CD4-positive, alpha-beta T cell treated with Interleukin-17A for 1 hour (primary cell): ENCODE results near the gene ITGA11.
A peak's percentile ranks its signal among the peaks of the same experiment; 100 is the strongest.

Experiments
- DNase-seq: peaks from one replicate; pipeline ENCODE4 v3.0.0-alpha.2; 2020

Gene ITGA11

DNA sequence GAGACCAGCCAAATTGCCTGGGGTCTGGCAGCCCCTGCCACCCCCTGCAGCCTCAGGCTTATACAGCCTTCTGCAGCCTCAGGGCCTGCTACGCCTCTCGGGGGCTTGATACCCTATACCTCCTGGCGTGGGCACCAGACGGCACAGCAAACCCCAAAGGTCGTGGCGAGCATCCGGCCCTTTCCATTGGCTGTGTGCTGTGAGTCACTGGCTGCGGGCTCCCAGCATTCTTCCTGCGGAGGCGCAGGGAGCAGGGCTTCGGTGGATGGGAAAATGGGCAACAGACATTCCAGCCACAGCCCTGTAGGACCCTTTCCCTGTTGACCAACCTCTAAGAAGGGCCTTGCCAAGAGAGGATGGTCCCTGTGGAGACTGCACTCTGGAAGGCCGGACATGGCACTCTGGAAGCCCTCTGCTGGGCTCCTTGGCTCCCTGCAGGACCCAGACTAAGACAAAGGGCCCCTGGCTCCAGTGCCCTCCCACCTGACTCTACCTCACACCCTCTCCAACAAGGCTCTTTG is 59.6 kb downstream of the ITGA11 start:
- DNase-seq = no peak

DNA sequence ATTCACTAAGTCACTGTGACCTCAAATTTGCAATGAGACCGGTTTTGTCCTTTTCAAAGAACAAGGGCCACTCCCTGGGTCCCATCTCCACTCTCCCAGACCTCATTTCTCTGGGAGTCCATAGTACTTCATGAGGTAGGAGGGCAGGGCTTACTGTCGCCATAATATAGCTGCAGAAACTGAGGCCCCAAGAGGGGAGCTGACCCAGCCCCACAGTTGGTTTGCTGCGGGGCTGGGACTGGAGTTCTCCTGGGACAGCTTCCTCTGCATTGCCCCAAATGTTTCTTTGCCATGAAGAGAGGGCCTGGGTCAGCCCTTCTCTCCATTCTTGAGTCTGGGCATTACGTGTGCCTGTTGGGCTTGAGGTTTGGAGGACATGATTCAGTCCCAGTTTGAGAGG is 60.1 kb downstream of the ITGA11 start:
- no peak for DNase-seq

DNA sequence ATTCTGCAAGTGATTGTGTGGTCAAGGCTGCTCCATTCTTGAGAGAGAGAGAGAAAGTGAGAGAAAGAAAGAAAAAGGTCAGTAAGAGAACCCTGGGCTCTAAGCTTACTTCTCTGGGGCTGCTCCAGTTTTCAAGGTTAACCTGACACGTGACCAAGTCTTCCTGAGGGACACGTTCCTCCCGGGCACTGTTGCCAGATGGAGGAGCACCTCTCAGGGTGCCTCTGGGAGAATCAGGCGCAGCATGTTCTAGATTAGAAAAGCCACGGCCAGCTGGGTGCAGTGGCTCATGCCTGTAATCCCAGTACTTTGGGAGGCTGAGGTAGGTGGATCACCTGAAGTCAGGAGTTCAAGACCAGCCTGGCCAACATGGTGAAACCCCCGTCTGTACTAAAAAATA is 60.8 kb downstream of the ITGA11 start:
- DNase-seq = no peak

- DNase-seq = no peak
Observed at GRCh38 chr15:68370768-68371151, 61.2 kb downstream of the ITGA11 start.

DNA sequence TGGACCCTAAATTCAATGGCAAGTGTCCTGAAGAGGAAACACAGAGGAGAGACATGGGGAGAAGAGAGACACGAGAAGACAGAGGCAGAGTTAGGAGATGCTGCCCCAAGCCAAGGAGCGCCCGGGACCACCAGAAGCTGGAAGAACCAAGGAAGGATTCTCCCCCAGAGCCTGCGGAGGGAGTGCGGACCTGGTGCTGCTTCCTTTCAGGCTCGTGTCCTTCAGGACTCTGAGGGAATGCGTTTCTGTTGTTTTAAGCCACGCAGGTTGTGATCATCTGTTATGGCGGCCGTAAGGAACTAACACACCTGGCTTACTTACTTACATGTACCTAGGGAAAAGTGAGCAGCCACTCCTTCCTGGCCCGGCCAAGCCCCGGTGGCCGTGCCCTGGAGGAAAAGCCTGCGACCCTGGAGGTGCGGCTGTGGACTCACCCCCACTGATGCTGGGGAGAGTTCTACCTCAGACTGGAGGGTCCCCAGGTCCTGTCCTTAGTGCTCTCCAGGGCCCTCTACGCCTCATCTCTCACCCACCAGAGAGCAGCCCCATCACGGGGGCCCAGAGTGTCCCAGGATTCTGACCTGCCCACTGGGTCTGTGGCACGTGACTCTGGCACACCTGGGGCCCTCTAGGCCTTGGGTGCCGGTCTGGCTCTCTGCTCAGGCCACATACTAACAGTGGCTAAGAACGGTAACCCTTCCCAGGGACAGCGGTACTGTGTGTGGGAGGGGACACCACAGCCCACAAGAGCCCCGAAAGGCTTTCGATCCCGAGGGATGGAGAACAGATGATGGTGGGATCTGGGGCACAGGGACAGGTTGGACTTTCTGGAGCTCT is 61.8 kb downstream of the ITGA11 start:
- DNase-seq = no peak

- DNase-seq = no peak
Observed at GRCh38 chr15:68368731-68369435, 63.1 kb downstream of the ITGA11 start.

GRCh38 chr15:68367992-68368391 is 64.0 kb downstream of the ITGA11 start:
- no peak for DNase-seq

DNA sequence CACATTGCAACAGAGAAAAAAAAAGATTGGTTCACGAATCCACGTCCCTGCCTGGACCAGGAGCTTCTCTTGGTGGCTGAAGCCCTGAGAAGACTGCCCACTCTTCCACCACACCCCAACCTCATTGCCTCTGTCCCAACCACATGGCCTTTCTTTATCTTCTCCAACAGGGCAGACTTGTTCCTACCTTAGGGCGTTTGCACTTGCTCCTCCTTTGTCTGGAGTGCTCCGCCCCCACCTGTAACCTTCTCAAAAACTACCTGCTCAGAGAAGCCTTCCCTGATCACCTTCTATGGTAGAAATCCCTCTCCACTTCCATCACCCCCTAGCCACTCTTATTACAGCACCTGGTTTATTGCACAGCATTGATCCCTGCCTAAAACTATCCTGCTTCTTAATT is 64.7 kb downstream of the ITGA11 start:
- DNase-seq = no peak

DNA sequence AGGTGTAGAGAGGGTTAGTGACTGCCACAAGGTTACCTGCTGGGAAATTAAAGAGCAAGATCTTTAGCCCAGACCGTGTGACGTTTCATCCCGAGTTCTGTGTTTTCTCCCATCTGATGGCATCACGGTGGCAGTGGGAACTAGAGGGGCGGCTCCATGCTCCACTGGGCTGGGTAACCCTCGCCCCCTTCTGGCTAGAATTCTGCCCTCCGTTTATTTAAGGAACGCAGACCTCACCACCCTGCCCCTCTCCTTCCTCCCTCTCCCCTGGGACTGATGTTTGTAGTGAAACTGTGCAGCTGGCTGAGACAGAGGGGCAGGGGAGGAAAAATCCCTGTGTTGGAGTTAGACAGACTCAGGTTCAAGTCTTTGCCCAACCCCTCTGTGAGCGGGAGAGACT is 65.6 kb downstream of the ITGA11 start:
- no peak for DNase-seq

GRCh38 chr15:68365770-68366169 is 66.2 kb downstream of the ITGA11 start:
- no peak for DNase-seq

DNA sequence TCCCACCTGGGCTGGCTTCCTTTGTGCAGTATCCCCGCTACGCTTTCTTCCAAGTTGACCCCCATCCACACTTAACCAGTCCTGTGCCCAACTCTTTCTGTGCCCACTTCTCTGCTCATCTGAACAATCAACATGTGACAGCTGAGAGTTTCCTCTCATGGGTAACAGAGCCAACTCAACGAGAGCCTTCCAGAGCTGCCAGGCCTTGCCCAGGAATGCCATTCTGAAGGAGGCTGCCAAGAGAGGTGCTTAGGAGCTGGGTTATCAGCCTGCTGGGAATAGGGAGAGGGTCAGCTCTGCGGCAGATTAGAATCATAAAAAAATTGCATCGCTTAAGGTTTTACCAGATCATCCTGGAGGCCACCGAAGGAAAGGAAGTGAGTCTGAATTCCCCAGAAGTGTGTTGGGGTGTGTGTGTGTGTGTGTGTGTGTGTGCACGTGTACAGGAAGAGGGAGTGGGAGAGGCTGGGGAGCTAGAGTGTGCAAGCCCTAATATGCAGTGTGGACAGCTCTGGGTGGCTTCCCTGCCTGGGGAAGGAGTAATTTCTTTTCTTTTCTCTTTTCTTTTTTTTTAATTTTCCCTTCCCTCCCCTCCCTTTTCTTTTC is 66.7 kb downstream of the ITGA11 start:
- DNase-seq = no peak

DNA sequence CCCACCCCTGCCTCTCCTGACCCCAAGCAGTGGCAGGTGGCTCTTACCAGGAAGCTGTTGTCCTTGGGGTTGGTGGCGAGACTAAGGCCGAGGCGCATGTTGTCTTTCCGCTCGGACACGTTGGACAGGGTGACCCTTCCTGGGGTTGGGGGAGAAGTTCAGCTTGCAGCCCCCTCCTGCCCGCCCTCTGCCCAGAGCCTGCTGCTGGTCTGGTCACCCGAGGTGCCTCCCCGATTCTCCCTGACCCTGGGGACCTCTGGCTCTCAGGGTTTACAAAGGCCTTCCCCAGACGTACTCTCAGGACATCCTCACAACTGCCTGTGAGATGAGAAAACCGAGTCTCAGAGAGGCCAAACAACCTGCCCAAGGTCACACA is 67.3 kb downstream of the ITGA11 start:
- no peak for DNase-seq

- DNase-seq = no peak
Observed at GRCh38 chr15:68364028-68364659, 67.8 kb downstream of the ITGA11 start.

GRCh38 chr15:68363353-68363752 is 68.6 kb downstream of the ITGA11 start:
- DNase-seq = no peak

- DNase-seq = no peak
Observed at GRCh38 chr15:68362537-68363126, 69.3 kb downstream of the ITGA11 start.

DNA sequence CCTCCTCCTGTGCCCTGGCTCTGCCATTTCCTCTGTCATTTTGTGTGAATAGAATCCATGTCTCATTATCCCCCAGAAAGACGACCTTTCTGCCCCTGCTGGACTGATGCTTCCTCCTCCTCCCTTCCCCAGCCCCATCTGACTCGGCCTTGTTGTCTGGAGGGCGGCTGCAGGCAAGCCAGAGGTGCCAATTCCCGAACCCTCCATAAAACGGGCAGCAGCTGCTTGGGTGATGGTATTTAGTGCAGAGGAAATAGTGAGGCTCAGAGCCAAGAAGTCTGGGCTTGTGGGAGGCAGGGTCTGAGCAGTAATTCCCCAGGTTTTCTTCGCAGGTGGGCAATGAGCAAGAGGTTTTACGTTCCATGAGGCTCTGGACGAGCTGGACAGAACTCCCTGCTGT is 71.2 kb downstream of the ITGA11 start:
- no peak for DNase-seq

GRCh38 chr15:68356778-68357177 is 75.2 kb downstream of the ITGA11 start:
- no peak for DNase-seq

DNA sequence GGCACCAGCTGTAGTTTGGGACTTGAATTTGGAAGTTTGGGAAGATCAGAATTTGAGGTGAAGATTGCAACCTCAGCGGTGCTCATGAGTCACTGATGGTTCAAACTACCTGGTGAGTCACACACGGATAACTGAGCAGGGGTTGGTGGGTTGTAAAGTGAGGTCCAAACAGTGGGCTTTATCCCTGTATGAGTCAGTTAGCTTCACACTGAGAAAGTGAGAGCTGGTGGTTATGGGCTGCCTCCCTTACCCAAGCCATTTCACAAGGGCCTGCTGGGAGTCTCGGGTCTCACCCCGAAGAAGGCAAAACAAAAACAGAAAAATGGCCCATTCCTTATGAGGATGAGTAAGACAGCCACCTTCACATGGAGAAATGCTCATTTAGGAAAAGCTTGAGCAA is 77.0 kb downstream of the ITGA11 start:
- no peak for DNase-seq

- no peak for DNase-seq
Observed at GRCh38 chr15:68354268-68354667, 77.7 kb downstream of the ITGA11 start.

GRCh38 chr15:68353421-68354135 is 78.4 kb downstream of the ITGA11 start:
- no peak for DNase-seq

DNA sequence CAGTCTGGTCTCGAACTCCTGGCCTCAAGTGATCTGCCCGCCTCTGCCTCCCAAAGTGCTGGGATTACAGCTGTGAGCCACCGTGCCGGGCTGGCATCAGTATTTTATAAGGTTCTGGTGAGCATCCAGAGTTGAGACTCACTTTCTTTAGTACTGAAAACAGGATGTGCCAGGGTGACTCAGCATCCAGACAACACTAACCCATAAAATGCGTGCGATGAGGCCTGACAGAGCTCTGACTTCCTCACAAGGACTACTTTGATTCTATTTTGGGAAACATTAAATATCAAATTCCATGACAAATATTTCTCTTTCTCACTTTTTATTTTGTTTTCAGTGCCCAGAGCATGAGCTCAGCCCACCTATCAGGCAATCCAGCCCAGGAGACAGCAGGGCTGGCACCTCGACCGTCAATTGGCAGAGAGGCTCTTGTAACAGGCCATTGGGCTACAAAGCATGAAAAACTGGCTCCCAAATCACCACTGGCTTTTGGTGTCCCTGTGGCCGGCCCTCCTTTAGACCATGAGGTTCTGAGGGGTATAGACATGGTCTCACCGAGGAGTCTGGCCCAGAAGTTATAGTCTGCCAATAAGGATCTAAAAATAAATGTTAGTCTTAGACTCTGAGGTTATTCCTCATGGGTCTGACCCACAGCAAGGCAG is 79.4 kb downstream of the ITGA11 start:
- peak; percentile 9 for DNase-seq

GRCh38 chr15:68349151-68349550 is 82.8 kb downstream of the ITGA11 start:
- DNase-seq = no peak
